GM12892 (cell line): ENCODE measurements around the gene ZNF771.

Experiments used
- POLR2A ChIP-seq: IDR thresholded peaks from 2 replicates; pipeline ENCODE4 v1.6.1; 2011; ENCODE audit warnings: low read depth, low read length, control low read depth
- POLR2AphosphoS5 ChIP-seq: IDR thresholded peaks from 2 replicates; pipeline ENCODE4 v1.6.1; 2011; ENCODE audit warnings: low read depth, low read length, control low read depth
- TAF1 ChIP-seq: IDR thresholded peaks from 2 replicates; pipeline ENCODE4 v1.6.1; 2011; ENCODE audit warnings: low read depth, mild to moderate bottlenecking, control low read depth, low read length, borderline replicate concordance

DNA sequence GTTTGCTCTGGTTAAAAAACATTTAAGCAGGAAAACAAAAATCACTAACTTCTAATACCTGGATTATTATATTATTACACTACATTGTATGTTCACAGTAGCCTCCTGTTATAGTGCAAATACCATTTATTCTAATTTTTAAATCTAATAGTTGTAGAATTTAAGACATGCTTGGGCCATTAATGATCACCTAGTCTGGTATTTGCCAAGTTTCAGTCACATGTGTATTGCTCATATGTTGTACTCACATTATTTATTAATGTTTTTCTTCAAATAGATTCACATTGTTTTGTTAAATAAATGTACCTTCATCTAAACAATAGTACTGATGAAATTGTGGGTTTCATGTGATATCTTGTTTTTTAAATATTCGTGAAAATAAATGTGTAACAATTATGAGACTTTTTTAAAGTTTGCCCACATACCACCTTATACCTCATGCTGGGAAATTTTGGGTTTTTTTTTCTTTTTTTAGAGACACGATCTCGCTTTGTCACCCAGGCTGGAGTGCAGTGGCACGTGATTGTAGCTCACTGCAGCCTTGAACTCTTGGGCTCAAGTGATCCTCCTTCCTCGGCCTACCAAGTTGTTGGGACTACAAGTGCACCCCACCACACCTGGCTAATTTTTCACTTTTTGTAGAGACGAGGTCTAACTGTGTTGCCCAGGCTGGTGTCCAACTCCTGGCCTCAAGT lies 5.9 kb downstream of the ZNF771 start:
- TF ChIP-seq POLR2AphosphoS5 (no peak), POLR2A (no peak), TAF1 (no peak)
